ENCODE measurements around the gene VEZF1. TPM values are rescaled to one million over a fixed set of nuclear protein-coding genes. Genes with fewer than 3 reads are reported as not detected.
A peak's percentile ranks its signal among the peaks of the same experiment; 100 is the strongest.
"Not testable (repeated sequence)": the region's sequence is repeated elsewhere in the genome, so short reads cannot be mapped to it uniquely, and the experiment has no call there.

VEZF1 gene
- total and polyA plus RNA-seq, 2 of the 4 experiments (the other 2 are of a cell fraction), result 21.1 to 42.1 TPM

GRCh38 chr17:57962279-57963148 is 25.5 kb downstream of the VEZF1 start (continued):
- TF ChIP-seq CHD1 (IDR thresholded peaks at IDR 0.05; ENCODE audit: low read depth, low read length), result no peak

GRCh38 chr17:57959929-57960328 is 28.1 kb downstream of the VEZF1 start:
- H3K23ac ChIP-seq (ENCODE audit: low read depth, low read length), result peak overlapping the region; percentile 28; the same call in 1 of the 2 replicates
- no peak overlapping the region for H3K27ac ChIP-seq (ENCODE audit: insufficient read depth, low read length)
- no peak overlapping the region for H3K56ac ChIP-seq (ENCODE audit: extremely low read depth, insufficient read depth, low read length)
- H2BK15ac ChIP-seq (ENCODE audit: low read depth, low read length), result no peak overlapping the region
- H2AK5ac ChIP-seq (ENCODE audit: low read depth, low read length), result no peak overlapping the region
- ATAC-seq (ENCODE audit: low read depth) (no peak), DNase-seq (no peak)
- no TSS peak for BruUV-seq (replicated peaks)
- in situ Hi-C loops (cut with MboI; ENCODE audit: low sequenced_read_pairs) (no loop called here), dilution Hi-C loops (cut with HindIII; ENCODE audit: low sequenced_read_pairs, unreplicated experiment) (no loop called here), intact Hi-C loops (cut with micrococcal nuclease) (no loop called here)
- no peak overlapping the region for H4K8ac ChIP-seq (ENCODE audit: low read depth in 2 of 2, low read length in 2 of 2)
- H3K4me2 ChIP-seq (ENCODE audit: low read depth, low read length), result no peak overlapping the region
- no peak overlapping the region for H2BK120ac ChIP-seq (ENCODE audit: low read depth, low read length)
- H3K9me1 ChIP-seq (ENCODE audit: insufficient read depth, low read length), result no peaks in the 10 kb centered on the region; the same call in none of the 2 replicates
- no peaks in the 10 kb centered on the region for H3K9me3 ChIP-seq (ENCODE audit: control insufficient read depth, insufficient read depth, low read length)
- H3K4ac ChIP-seq (ENCODE audit: low read depth, low read length), result no peak overlapping the region; the same call in 1 of the 2 replicates
- H3K36me3 ChIP-seq (ENCODE audit: control insufficient read depth, insufficient read depth, low read length), result no peaks in the 10 kb centered on the region
- no CpG with 5 or more reads among the region's 6 CpGs for WGBS, 2 experiments (ENCODE audit: extremely low coverage in 2 of 2, insufficient read length in 1 of 2)
- no peak for TF ChIP-seq SMC3 (IDR thresholded peaks at IDR 0.05; ENCODE audit: low read depth, low read length)
- TF ChIP-seq MAFK (IDR thresholded peaks at IDR 0.05; ENCODE audit: low read depth, low read length), result no peak
- ChIA-PET POLR2A (ENCODE audit: unreplicated experiment) (no interaction called here), CTCF (interaction anchor here (0.6 kb wide), 1 partner anchor 53 kb away, joined by 3 read pairs; no protein-coding TSS in a partner anchor)
- peak overlapping the region; percentile 82 for H2AK9ac ChIP-seq (replicated peaks; ENCODE audit: low read depth, low read length, poor library complexity)
- no peak overlapping the region for H3K4me3 ChIP-seq (ENCODE audit: insufficient read depth, low read depth, low read length)
- H4K20me1 ChIP-seq (ENCODE audit: insufficient read depth, low read length), result no peaks in the 10 kb centered on the region
- H3K14ac ChIP-seq (replicated peaks; ENCODE audit: low read depth, low read length), result no peak overlapping the region
- H3K18ac ChIP-seq (ENCODE audit: low read depth, low read length), result no peak overlapping the region
- H2BK5ac ChIP-seq (ENCODE audit: low read depth, low read length, poor library complexity, severe bottlenecking), result no peak overlapping the region
- H4K5ac ChIP-seq (ENCODE audit: low read depth, low read length), result no peak overlapping the region
- H3K27me3 ChIP-seq (ENCODE audit: control insufficient read depth, insufficient read depth, low read length), result no peaks in the 10 kb centered on the region
- H2BK20ac ChIP-seq (ENCODE audit: low read depth, low read length), result no peak overlapping the region
- no peak overlapping the region for H4K91ac ChIP-seq (ENCODE audit: insufficient read depth, low read depth, low read length)
- H3K9ac ChIP-seq (ENCODE audit: low read depth, low read length), result no peak overlapping the region
- H3K4me1 ChIP-seq (ENCODE audit: control insufficient read depth, insufficient read depth, low read length), result peaks cover 9% of the 10 kb centered on the region
- peaks cover 0 to 8% of the 10 kb centered on the region in 2 experiments; a peak in 2 of 4 replicates for H3K79me1 ChIP-seq (ENCODE audit: low read depth in 1 of 2, low read length in 2 of 2)
- no peak overlapping the region for H2AFZ ChIP-seq (replicated peaks; ENCODE audit: low read length, poor library complexity)

GRCh38 chr17:57958391-57958790 is 29.7 kb downstream of the VEZF1 start:
- POLR2A ChIA-PET (ENCODE audit: unreplicated experiment); H3K14ac ChIP-seq (replicated peaks; ENCODE audit: low read depth, low read length); H3K18ac ChIP-seq (ENCODE audit: low read depth, low read length); H3K9me3 ChIP-seq (ENCODE audit: control insufficient read depth, insufficient read depth, low read length); ATAC-seq (ENCODE audit: low read depth); H3K9ac ChIP-seq (ENCODE audit: low read depth, low read length); H2AK5ac ChIP-seq (ENCODE audit: low read depth, low read length); intact Hi-C loops (cut with micrococcal nuclease); H2BK15ac ChIP-seq (ENCODE audit: low read depth, low read length); BruUV-seq (replicated peaks); H3K27ac ChIP-seq (ENCODE audit: insufficient read depth, low read length); H3K4ac ChIP-seq (ENCODE audit: low read depth, low read length); H3K4me2 ChIP-seq (ENCODE audit: low read depth, low read length); H3K27me3 ChIP-seq (ENCODE audit: control insufficient read depth, insufficient read depth, low read length); H4K91ac ChIP-seq (ENCODE audit: insufficient read depth, low read depth, low read length); H4K20me1 ChIP-seq (ENCODE audit: insufficient read depth, low read length); H3K36me3 ChIP-seq (ENCODE audit: control insufficient read depth, insufficient read depth, low read length); CTCF ChIA-PET; H2BK5ac ChIP-seq (ENCODE audit: low read depth, low read length, poor library complexity, severe bottlenecking); H2AK9ac ChIP-seq (replicated peaks; ENCODE audit: low read depth, low read length, poor library complexity); H3K56ac ChIP-seq (ENCODE audit: extremely low read depth, insufficient read depth, low read length); H4K8ac ChIP-seq (ENCODE audit: low read depth in 2 of 2, low read length in 2 of 2); H2AFZ ChIP-seq (replicated peaks; ENCODE audit: low read length, poor library complexity); H3K9me1 ChIP-seq (ENCODE audit: insufficient read depth, low read length); H3K4me3 ChIP-seq (ENCODE audit: insufficient read depth, low read depth, low read length); in situ Hi-C loops (cut with MboI; ENCODE audit: low sequenced_read_pairs); dilution Hi-C loops (cut with HindIII; ENCODE audit: low sequenced_read_pairs, unreplicated experiment); H2BK20ac ChIP-seq (ENCODE audit: low read depth, low read length); H2BK120ac ChIP-seq (ENCODE audit: low read depth, low read length); H3K23ac ChIP-seq (ENCODE audit: low read depth, low read length); DNase-seq; H4K5ac ChIP-seq (ENCODE audit: low read depth, low read length): not testable (repeated sequence)
- peaks cover 7 to 21% of the 10 kb centered on the region in 2 experiments for H3K79me1 ChIP-seq (ENCODE audit: low read depth in 1 of 2, low read length in 2 of 2)
- peaks cover 14% of the 10 kb centered on the region for H3K4me1 ChIP-seq (ENCODE audit: control insufficient read depth, insufficient read depth, low read length)
- no CpG with 5 or more reads among the region's 15 CpGs for WGBS, 2 experiments (ENCODE audit: extremely low coverage in 2 of 2, insufficient read length in 1 of 2)
